SU-DHL-6 (cell line): ENCODE measurements around the gene UBE2L5.

Experiments
- EZH2phosphoT487 ChIP-seq: fragments of 200-600 bp; sonication (generic), shearing (Covaris generic); conservative IDR thresholded peaks from 2 replicates; pipeline ENCODE4 v1.6.1; 2018; ENCODE audit warnings: mild to moderate bottlenecking, antibody characterized with exemption, low read length, moderate library complexity, mixed read lengths
- TF ChIP-seq, protein P1 (sequence below): fragments of 200-600 bp; sonication (generic); IDR thresholded peaks from one replicate; pipeline ENCODE4 v1.5.1; 2017; ENCODE audit warnings: antibody characterized with exemption, mild to moderate bottlenecking, low read length, moderate library complexity; ENCODE audit not compliant: insufficient read depth, poor library complexity, severe bottlenecking

DNA sequence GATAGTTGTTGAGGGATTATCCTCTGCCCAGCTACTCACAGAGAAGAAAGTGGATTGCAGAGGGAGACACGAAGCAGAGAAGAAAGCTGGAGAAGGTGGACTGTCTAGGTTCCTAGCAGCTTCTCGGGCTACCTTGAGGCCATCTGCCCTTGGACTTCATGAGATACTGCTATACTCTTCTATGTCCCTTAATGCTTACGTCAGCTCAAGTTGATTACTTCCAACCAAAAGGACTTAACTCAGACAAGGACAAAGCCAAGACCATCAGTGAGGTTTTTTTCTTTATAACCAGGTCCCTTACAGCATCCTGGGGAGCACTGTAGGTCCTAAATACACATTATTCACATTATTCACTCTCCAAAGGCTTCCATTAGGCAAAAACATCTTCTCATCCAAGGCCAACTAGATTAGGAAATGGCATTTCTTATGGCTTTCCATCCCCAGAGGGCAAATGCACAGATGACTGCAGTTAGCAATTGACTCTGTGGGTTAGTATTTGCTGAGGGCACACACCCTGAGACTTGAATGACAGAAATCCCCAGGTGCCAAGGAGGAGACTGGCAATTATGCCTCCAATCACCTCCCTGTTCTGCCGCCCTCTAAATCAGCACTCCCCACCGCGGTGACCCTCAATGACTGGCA is 4.1 kb upstream of the UBE2L5 start:
- TF ChIP-seq, protein P1, sequence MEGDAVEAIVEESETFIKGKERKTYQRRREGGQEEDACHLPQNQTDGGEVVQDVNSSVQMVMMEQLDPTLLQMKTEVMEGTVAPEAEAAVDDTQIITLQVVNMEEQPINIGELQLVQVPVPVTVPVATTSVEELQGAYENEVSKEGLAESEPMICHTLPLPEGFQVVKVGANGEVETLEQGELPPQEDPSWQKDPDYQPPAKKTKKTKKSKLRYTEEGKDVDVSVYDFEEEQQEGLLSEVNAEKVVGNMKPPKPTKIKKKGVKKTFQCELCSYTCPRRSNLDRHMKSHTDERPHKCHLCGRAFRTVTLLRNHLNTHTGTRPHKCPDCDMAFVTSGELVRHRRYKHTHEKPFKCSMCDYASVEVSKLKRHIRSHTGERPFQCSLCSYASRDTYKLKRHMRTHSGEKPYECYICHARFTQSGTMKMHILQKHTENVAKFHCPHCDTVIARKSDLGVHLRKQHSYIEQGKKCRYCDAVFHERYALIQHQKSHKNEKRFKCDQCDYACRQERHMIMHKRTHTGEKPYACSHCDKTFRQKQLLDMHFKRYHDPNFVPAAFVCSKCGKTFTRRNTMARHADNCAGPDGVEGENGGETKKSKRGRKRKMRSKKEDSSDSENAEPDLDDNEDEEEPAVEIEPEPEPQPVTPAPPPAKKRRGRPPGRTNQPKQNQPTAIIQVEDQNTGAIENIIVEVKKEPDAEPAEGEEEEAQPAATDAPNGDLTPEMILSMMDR, result no peak
- TF ChIP-seq EZH2phosphoT487, result no peak
